GOT3 (cell line): Measurements from ENCODE around the gene KSR2.

Experiments used
- DNase-seq: peaks from one replicate; lab custom pipeline; 2025; ENCODE audit warnings: mixed read lengths; lab: John Stamatoyannopoulos, UW

KSR2 gene

DNA sequence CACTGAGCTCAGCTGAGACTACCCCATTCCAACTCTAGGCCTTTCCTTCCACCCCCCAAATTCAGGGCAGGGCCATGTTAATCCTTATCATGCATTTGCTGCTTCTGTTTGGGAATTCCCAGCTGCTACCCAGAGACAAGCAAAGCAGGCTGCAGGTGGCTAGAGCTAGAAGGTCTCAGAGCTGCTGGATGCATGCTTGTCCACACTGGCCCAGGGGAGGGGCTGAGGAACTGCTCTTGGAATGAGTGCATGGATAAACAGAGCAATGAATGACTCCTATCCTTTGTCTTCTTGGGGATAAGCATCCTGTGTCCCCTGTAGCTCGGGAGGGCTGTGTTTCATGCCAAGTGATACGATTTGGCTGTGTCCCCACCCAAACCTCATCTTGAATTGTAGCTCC, 470.5 kb downstream of the KSR2 start:
- DNase-seq, result no peak

DNA sequence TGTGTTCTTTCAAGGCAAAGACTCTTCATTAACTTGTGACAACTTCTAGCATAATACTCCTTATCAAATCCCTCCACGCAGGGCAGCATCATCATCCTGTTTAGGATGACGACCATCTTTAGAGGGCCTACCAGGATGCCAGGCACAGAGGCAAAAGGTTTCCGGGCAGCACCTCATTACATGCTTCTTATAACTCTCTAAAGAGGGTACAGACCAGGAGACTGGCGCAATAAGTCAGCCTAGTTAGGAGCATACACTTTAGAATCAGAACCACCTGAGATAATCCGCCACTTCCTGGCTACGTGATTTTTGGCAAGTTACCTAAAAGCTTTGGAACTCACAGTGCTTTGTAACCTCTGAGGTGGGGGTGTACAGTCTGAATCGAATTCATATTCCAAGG, 471.4 kb downstream of the KSR2 start:
- DNase-seq, result no peak

DNA sequence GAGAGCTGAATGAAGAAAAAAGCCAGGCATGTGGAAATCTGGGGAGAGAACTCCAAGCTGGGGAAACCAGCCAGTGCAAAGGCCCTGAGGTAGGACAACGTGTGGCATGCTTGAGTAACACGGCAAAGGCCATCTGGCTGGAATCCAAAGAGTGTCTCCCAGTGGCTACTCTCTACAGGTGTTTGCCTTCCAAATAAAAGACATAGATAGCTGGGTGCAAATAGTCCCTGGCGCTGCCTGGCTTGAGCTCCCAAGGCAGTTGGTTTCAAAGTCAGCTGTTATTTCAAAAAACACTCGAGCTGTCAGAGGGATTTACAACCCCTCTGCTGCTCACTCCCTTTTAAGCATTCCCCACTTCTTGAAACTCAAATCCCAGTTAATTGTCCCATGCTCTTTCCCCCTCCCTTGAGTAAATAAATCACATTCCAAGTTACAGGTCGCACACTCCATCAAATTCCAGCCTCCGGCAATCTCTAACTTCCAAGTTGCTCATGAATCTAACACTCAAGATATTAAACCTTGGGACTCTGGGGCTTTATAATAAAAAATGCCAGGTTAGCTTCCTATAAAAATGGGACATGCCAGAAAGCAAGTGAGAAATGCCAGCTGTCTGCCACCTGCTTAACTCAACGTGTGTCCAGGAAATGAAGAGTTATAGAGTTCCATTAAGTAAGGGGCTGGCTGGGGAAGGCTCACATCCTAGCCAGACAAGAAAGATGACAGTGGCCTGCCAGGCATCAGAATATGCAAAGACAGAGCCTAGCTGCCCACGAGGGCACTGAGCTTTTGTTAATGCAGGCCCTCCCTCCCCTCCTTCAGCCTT, 473.7 kb downstream of the KSR2 start:
- no peak for DNase-seq

DNA sequence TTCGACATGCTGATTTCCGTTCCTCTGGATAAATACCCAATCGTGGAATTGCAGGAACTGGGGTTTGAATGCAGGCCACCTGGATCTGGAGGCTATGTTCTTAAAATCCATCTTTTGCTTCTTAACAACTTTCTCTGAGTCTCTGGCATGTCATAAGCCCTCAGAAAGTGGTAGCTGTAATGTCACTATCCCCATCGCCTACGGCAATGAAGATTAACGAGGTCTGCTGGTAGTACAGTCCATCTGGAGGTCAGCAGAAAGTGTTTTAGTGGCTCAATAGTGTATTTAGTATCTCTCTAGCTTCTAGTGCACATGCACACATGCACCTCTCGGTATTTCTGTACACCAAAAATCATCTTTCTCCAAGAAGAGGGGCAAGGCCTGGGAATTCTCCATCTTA, 477.1 kb downstream of the KSR2 start:
- no peak for DNase-seq

DNA sequence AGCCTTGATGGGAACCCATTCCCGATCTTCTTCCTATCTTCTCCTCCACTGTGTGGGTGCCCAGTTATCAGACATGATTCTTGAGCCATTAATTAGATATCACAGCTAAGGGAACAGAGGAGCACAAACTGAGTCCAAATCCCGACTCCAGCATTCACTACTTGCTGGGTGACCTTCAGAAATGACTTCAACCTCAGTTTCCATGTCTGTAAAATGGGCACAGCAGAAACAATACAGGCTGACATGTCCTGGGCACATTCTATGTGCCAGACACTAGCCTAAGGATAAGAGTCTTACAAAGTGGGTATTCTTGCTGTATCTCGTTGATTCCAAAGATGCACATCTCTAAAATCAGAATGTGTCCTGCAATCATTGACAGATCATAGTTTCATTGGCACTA, 478.7 kb downstream of the KSR2 start:
- no peak for DNase-seq

DNA sequence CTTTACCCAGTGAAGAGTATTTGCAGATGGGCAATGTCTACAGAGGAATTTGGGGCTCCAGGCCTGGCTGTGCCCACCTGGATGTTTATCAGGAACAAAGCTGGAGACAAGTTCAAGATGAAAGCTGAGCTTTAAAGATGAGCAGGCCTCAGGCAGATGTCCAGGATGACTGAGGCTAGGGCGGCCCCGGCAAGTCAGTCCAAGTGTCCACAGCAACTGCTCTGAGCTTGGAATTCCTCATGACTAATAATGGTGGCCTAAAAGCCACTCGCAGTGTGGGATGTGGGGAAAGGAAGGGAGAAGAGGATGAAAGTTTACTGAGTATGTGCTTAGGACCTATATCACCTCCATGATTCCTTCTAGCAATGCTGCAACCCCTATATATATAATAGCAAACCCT, 479.1 kb downstream of the KSR2 start:
- DNase-seq, result no peak

DNA sequence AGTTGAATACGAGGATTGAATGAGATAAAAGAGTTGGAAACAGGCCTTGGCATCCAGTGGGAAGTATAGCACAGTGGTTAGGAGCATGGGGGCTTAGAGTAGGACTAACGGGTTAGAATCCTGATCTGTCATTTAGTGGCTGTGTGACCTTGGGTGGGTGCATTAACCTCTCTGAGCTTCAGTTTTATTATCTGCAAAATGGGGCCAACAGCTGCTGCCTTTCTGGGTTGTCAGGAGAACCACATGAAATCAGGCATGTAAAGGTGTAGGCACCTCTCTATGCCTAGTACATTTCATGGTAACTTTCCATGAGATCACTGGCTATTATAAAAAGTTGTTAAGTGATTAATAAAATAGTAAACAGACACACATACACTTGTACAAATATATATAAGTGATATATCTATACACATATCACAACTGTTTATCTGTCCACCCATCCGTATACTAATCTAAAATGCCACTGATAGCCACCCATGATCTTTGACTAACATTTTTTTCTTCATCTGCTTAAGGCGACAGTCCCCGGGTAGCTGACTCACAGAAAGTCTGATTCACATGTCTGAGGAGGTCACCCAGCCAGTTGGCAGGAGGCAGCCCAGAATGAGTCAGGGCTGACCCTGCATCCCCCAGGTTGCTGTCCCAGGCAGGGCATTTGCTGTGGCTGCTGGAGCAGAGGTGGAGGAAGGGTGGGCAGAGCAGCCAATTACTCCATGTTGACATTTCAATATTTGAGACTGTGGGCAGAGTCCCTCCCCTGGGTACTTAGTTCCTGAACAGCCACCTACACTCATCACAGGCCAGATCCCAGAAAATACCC, 481.7 kb downstream of the KSR2 start:
- DNase-seq, result peak; percentile 44

DNA sequence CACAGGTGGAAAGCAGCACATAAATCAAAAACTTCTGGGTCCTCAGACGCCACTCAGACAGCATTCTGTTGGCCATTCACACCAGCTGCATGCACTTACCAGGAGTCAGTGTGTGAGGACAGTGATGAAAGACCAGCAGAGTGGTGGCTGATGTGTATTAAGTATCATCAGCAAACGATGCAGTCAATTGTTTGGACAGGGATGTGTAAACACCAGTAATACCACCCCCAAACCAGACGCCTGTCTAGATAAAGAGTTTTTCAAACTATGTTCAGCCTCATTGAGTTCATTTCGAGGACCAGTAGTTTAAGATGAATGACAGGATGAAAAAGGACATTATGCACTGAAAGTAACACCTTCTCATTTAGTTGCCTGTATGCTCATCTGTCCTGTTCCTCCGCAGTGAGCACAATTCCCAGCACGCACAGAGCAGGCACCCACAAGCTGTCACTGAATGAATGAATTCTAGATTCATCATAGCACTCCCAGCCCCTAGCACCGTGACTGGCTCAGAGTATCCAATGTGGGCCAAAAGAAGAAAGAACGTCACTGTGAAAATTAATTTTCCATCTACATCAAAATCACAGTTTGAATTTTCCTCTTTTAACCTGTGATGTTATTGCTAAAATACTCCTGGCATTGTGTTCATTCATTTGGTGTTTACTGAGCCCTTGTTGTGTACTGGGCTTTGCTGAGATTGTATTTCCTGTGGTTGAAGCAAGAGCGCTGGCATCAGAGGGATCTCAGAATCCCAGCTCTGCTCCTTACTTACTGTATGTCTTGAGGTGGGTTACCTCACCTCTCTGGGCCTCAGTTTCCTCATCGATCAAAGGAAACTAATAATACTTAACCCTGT, 482.6 kb downstream of the KSR2 start:
- no peak for DNase-seq

DNA sequence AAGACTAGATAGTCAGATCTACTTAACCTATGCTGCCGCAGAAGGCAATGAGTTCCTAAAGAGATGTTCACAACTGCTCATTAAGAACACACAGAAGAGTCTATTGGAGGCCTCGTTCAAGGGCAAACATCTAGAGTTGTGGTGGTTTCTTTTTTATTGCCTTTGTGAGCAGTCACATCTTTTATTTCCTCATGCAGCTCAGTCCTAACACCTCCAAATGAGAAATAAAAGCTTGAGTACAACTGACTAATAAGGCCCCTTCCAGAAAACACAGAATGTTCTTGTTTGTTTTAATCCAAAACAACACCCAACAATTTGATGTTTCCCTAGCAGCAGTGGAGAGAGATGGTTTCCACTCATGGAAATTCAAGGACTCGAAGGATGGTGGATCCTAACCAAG, 483.9 kb downstream of the KSR2 start:
- no peak for DNase-seq

DNA sequence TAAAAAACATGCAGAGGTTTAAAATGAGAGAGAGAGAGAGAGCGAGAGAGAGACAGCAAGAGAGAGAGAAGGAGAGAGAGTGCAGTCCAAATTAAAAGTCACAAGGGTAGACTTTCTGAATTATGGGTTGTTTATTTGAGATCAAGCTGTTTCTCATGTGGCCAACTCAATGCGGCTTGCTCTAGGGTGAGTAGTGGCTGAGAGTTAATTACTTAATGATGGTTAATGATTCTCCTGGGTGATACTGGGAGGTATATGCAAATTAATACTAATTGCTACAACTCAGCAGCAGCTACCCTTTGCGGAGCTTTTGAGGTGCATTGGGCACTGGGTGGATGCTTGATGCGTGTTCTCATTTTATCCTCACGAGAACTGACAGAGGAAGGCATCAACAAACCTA, 485.3 kb downstream of the KSR2 start:
- DNase-seq, result no peak

DNA sequence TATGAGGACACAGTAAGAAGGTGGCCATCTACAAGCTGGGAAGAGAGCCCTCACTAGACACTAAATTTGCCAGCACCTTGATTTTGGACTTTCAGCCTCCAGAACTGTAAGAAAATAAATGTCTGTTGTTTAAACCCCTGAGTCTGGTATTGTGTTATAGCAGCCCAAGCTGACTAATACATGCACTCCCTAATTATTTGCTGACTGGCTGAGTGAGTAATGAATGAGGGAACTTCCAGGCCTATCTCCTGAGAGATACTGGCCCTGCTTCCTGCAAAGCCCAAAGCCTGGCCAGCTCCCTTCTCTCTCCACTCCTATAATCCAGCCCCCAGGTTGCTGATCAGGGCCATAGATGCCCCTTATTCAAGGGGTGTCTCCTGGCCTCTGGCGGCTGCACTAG, 487.3 kb downstream of the KSR2 start:
- no peak for DNase-seq

DNA sequence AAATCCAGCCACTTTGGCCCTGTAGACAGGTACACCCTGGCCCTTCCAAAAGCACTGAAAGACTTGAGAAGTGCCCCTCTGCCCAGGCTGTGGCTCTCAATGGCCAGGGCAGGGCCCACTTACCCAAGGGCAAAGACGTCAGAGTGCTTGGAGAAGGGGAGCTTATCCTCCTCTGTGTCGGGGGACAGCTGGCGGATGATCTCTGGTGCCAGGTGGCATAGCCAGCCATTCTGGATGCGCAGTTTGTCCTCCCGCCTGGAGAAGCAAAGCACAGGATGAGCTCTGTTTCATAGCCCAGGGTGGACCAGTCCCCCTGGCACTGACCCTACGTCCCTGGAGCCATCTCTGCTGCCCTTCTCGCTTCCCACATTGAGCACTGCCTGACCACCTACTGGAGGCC, 492.4 kb downstream of the KSR2 start:
- DNase-seq, result no peak

DNA sequence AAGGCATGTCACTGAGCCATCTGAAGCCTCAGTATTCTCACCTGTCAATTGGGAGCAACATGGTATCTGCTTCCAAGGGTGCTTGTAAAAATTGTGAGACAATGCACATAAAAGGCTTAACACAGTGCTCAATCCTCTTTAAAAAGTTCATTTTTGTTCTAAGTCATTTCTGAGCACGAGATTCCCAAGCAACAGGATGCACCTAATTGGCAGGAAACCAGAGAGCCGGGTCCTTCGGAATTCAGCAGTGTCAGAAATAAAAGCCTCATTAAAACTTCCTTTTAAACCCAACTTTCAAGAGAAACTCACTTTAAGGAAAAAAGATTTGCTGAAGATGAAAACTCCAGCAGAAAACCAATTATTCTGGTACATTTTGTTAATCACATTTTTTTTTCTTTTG, 494.9 kb downstream of the KSR2 start:
- no peak for DNase-seq

DNA sequence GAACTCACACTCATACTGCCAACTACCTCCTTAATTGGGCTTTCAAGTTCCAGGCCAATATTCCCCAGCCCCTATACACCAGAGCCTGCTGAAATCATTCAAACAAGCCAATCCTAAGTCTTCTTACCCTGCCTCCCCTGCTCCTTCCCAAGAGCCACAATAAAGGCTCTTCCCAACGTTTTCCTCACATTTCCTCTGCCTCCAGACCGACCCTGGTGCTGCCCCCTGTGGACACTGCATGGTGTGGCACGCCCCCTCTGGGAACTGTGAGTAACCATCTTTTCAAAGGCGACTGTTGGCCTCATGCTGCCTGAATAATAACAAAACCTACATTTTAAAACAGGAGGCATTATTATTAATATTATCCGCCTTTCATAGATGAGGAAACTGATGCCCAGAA, 495.8 kb downstream of the KSR2 start:
- DNase-seq, result no peak

DNA sequence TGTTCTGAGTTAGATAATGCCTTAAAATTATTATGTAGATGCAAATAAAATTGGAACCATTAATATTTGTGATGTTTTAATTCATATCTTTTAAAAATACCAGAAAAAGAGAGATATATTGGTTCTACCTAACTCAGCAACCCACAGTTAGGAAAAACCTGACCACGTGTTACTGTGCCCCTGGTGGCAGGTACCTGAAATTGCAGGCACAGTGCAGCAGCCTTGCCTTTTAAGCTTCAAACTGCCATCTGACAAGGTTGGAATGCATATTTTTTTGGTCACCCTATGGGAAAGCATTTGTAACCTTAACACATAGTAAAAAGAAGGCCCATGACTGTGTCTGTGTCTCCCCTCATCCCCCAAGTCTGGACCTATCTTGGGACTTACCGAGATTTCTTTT, 498.0 kb downstream of the KSR2 start:
- DNase-seq, result no peak

DNA sequence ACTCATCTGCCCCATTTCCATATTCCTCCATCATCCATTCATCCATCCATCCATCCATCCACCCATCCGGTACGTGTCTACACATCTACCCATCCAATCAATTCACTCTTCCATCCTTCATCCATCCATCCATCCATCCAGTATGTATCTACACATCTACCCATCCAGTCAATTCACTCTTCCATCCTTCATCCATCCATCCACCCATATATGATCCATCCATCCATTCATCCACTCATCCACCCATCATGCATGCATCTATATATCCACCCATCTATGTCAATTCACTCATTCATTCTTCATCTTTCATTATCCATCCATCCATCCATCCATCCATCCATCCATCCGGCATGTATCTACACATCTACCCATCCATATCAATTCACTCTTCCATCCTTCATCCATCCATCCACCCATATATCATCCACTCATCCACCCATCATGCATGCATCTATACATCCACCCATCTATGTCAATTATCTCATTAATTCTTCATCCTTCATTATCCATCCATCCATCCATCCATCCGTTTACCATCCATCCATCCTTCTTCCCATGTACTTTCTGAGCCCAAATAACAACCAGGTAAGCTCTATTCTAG, 498.8 kb downstream of the KSR2 start:
- no peak for DNase-seq

DNA sequence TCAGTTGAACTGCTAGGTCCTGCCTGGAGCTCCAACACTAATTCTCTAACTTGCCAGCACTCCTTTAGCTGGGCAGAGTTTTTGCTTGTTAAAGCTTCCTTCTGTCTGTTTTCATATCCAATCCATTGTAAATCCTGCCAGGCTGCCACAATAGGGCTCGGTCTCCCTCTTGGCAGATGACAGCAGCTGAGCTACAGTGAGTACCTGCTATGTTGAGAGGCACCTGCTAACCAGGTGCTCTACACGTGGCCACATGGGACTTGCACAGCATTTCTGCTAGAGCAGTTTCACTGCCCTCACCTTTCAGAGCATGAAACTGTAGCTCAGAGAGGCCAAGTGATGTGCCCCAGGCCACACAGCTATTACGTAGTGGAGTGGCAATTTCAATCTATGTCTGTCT, 500.8 kb downstream of the KSR2 start:
- DNase-seq, result no peak

DNA sequence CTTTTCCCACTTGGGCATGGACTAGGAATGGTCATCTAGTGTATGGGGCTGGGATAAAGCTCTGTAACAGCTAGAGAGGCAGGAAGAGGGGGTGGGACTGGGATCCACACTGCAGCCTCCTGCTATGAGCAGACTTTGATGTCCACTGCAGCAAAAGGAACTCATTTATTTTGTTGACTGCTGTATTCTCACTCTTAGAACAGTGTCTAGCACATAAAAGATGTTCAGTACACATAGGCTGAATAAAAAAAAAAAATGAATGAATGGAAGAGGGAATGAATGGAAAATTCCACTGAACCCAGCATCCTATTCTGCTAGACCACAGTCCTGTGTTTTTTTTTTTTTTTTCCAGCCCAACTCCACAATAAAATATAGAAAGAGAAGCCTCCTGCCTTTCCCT, 501.2 kb downstream of the KSR2 start:
- DNase-seq, result no peak

DNA sequence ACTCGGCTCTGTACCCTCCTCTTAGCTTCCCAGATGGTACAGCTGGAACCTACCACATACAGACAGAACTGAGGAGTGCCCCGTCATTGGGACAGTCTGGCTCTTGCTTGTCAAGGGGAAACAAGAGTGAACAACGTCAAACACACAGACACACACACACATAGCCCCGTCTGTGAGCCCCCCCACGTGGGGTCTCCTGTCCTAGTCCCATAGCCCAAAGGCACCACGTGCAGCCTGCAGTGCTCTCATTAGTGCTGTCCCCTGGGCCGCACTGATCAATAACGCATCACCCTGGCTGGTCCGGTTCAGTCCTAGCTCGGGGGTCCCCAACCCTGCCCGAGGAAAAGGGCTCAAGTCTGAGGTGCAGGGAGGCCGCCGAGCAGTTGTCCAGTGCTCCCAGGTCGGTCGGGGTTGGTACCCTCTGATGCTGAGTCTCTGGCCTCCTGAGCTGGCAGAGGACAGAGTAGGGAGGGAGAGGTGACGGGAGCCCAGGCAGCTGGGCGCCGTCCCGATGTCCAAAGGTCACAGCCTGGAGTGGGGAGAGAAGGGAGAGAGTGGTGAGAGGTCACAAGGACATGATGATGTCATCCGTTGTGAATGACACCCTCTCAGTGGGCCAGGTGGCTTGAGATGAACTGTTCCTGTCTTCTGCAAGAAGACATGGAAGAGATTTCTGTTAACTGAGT, 502.0 kb downstream of the KSR2 start:
- DNase-seq, result no peak

DNA sequence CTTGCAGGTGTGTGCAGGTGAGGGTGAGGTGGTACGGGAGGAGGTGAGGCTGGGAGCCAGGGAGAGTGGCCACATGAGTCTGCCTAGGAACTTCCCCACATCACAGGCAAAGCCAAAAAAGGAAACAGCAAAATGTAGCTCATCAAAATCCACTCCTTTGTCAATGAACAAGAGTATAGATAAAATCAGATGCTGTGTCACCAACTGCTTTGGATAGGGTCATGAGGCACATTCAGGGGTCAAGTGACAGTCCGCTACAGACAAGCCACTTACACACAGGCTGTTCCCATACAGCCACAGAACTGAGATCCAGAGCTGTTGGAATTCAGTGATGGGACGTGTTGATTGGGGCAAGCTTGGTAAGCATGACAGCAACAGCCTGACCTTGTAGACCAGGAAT, 507.1 kb downstream of the KSR2 start:
- no peak for DNase-seq

DNA sequence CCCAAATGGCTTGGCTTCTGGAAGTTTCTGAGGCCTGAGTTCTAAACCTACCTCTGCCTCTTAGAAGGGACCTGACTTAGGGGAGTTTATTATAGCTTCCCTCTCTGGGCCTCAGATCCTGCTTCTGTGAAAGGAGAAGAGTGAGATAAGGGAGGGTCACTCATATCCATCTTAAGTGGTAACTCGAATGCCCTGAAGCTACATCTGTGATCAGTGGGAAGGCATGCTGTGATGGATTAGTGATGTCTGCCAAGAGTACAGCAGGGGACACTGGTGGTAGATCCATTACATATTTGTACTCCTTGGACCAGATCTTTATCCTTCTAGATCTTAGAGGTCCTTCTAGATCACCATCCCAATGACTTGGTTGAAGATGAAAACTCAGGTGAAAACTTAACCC, 509.6 kb downstream of the KSR2 start:
- DNase-seq, result no peak

DNA sequence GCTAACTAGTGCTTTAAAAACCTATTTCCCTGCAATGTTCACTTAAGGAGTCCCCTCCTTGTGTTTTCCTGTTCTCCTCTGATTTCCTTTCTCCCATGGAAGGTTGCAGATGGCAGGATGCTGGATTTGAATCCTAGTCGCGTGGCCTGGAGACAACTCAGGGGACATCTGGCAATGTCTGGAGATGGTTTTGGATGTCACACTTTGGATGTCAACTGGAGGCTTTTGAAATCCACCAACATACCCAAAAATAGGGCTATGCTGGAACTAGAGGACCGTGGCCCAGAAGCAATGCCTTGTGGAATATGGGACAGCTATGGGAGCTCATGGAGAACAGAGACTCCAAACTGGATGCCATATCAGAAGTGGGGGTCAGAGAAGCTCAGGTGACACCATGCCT, 511.6 kb downstream of the KSR2 start:
- DNase-seq, result no peak
